GM19455 (cell line): Measurements from ENCODE around the gene SLC22A6.

Source experiments
- ATAC-seq: cut with Tn5 transposase; IDR thresholded peaks from one replicate; pipeline ENCODE4 v1.9.1; 2021; ENCODE audit not compliant: unreplicated experiment

The SLC22A6 gene

DNA sequence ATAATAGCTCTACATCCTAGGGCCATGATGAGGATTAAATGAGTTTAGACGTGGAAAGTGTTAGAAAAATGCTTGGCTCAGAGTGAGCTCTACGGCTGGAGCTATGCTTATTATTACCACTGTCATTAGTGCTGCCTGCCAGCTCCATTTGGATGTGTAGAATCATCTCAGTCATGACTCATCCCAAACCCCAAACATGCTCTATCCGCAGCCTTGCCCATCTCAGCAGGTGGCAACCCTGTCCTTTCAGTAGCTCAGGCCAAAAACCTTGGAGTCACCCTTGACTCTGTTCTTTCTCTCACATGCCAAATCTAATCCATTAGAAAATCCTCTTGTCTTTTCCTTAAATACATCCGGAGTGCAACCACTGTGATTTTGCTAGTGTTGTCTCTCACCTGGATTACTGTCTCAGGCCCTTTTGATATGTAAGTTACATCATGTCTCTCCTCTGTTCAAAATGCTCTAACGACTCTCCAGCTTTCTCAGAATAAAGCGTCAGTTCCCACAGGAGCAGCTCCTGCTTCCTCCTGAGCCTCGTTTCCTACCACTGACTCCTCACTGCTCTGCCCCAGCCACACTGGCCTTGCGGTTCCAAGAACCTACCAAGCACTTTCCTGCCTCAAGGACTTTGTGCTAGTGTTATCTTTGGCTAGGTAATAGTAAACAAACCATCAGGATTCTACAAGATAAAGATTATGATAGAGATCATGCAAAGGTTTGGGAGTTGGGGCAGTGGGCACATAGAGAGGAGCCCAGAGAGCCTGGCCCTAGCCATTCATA is 53.1 kb downstream of the SLC22A6 start:
- ATAC-seq: no peak

- no peak for ATAC-seq
Measured at GRCh38 chr11:62930666-62931065, 54.1 kb downstream of the SLC22A6 start.

GRCh38 chr11:62930157-62930556 is 54.6 kb downstream of the SLC22A6 start:
- no peak for ATAC-seq

GRCh38 chr11:62928011-62928410 is 56.8 kb downstream of the SLC22A6 start:
- ATAC-seq: no peak

DNA sequence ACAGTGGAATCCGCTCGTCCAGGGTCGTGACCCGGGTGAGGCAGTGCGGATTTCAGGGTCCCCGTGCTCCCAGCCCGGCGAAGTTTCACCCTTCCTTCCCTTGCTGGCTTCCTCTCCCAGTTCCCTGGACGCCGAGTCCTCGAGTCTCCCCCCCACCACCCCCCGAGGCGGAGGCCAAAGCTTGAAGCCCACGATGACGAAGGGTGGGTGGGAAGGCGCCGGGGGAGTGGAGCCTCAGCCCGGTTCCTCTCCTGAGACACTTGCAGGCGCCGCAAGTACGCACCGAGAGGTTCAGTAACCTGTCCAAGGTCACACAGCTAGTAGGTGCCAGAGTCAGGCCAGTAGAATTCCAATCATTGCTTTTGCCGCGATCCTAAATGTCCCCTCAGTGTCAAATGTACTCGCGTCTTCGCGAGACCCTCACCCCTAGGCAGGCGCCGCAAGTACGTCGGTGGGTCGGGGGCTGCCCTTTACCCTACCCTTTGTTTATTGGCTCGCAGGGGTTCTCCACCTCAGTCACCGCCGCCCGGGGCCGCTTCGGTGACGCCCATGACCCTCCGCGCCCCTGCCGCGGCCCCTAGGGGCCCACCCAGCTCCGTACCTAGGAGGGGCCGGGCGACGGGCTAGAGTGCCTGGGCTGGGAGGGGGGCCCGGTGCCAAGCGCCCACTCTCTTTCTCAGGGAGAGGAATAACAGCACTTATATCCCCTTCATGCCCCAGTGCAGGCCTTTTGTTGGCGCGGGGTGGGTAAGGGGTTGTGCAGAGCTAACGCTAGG is 57.9 kb downstream of the SLC22A6 start:
- ATAC-seq: no peak
